ENCODE data around the gene C17orf100.

C17orf100 gene

DNA sequence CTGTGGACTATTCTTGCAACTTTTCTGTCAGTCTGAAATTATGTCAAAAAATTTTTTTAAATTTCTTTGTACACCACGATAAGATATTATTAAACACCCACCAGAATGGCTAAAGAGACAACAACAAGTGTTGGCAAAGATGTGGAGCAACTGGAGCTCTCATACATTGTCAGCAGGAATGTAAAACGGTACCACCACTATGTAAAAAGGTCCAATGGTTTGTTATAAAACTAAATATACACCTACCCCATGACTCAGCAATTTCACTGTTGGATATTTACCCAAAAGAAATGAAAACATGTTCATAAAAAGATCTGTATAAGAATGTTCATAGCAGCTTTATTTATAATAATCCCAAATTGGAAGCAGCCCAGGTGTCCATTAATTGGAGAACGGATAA lies 18.3 kb upstream of the C17orf100 start:
- H2BK5ac ChIP-seq (ENCODE audit: low read depth, low read length, poor library complexity, severe bottlenecking), result no peak overlapping the region
- H2BK12ac ChIP-seq (ENCODE audit: low read length in 2 of 2), result no peak overlapping the region
- peaks cover 6% of the 10 kb centered on the region for H3K9me3 ChIP-seq (ENCODE audit: control insufficient read depth, low read length)
- no peak overlapping the region for H3K4ac ChIP-seq (ENCODE audit: low read depth in 1 of 2, low read length in 2 of 2)
- H3K4me1 ChIP-seq (ENCODE audit: control insufficient read depth, insufficient read depth, low read depth, low read length), result peaks cover 14% of the 10 kb centered on the region
- H4K8ac ChIP-seq (ENCODE audit: low read length), result no peak overlapping the region
- no peak overlapping the region for H3K9ac ChIP-seq (ENCODE audit: low read length)
- WGBS, result 100% methylated on average over 1 of the region's 3 CpGs
- H2AFZ ChIP-seq (ENCODE audit: low read depth, low read length), result no peak overlapping the region
- H2BK15ac ChIP-seq (ENCODE audit: low read depth, poor library complexity, severe bottlenecking), result no peak overlapping the region
- no peak overlapping the region for H4K91ac ChIP-seq (ENCODE audit: low read length)
- H2BK120ac ChIP-seq (ENCODE audit: low read depth, low read length), result no peak overlapping the region
- peaks cover 42% of the 10 kb centered on the region for H3K79me1 ChIP-seq (replicated peaks; ENCODE audit: low read length, poor library complexity, severe bottlenecking)
- no peak overlapping the region for H3K4me2 ChIP-seq (ENCODE audit: low read length, poor library complexity, severe bottlenecking)
- H3K18ac ChIP-seq (ENCODE audit: low read depth in 1 of 2, low read length in 2 of 2), result no peak overlapping the region
- no peaks in the 10 kb centered on the region for H3K27me3 ChIP-seq (ENCODE audit: control insufficient read depth in 1 of 2, insufficient read depth in 1 of 2, low read length in 2 of 2)
- H3K36me3 ChIP-seq (ENCODE audit: control insufficient read depth in 1 of 2, insufficient read depth in 2 of 2, low read depth in 1 of 2, low read length in 2 of 2), result peaks cover 24 to 71% of the 10 kb centered on the region in 2 experiments
- H2AK5ac ChIP-seq (ENCODE audit: low read length, severe bottlenecking), result no peak overlapping the region
- DNase-seq, result no peak
- no peak overlapping the region for H3K14ac ChIP-seq (ENCODE audit: low read length in 2 of 2)
- H3K27ac ChIP-seq (ENCODE audit: low read length, poor library complexity, severe bottlenecking), result no peak overlapping the region
- H3K23ac ChIP-seq (ENCODE audit: low read length in 2 of 2), result no peak overlapping the region
- no peak overlapping the region for H3K4me3 ChIP-seq (ENCODE audit: insufficient read depth in 1 of 2, low read depth in 1 of 2, low read length in 2 of 2)

DNA sequence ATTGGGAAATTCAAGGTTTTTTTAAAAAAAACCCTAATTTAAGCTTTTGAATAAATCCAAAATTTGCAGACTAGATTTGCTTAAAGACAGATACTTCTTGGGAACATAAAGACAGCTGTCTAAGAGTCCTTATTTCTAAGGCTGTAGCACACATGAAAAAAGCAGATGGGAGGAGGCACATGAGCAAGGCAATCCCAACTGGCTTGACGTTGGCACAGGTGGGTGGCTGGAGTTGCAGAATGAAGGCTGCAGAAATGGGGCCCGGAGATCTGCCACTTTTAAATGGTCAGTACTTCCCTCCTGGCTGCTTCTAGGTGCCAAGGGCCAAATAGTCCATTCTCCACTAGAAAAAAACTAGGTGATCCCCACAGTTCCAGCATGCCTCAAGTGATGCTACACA lies 15.5 kb upstream of the C17orf100 start:
- WGBS, result 95% methylated on average over 2 of the region's 2 CpGs
- Histone ChIP-seq H3K23ac (ENCODE audit: low read length in 2 of 2) (no peak overlapping the region), H3K27me3 (ENCODE audit: control insufficient read depth in 1 of 2, insufficient read depth in 1 of 2, low read length in 2 of 2) (no peaks in the 10 kb centered on the region), H2BK120ac (ENCODE audit: low read depth, low read length) (no peak overlapping the region), H2AK5ac (ENCODE audit: low read length, severe bottlenecking) (no peak overlapping the region), H2BK5ac (ENCODE audit: low read depth, low read length, poor library complexity, severe bottlenecking) (no peak overlapping the region), H3K4me1 (ENCODE audit: control insufficient read depth, insufficient read depth, low read depth, low read length) (peaks cover 27% of the 10 kb centered on the region), H3K4me2 (ENCODE audit: low read length, poor library complexity, severe bottlenecking) (no peak overlapping the region), H3K9ac (ENCODE audit: low read length) (no peak overlapping the region), H2BK12ac (ENCODE audit: low read length in 2 of 2) (no peak overlapping the region), H3K36me3 (ENCODE audit: control insufficient read depth in 1 of 2, insufficient read depth in 2 of 2, low read depth in 1 of 2, low read length in 2 of 2) (peaks cover 24 to 44% of the 10 kb centered on the region in 2 experiments), H2BK15ac (ENCODE audit: low read depth, poor library complexity, severe bottlenecking) (no peak overlapping the region), H3K18ac (ENCODE audit: low read depth in 1 of 2, low read length in 2 of 2) (no peak overlapping the region), H3K79me1 (replicated peaks; ENCODE audit: low read length, poor library complexity, severe bottlenecking) (peaks cover 45% of the 10 kb centered on the region), H4K8ac (ENCODE audit: low read length) (no peak overlapping the region), H3K9me3 (ENCODE audit: control insufficient read depth, low read length) (peaks cover 6% of the 10 kb centered on the region), H3K27ac (ENCODE audit: low read length, poor library complexity, severe bottlenecking) (no peak overlapping the region), H2AFZ (ENCODE audit: low read depth, low read length) (no peak overlapping the region), H3K14ac (ENCODE audit: low read length in 2 of 2) (no peak overlapping the region), H3K4ac (ENCODE audit: low read depth in 1 of 2, low read length in 2 of 2) (no peak overlapping the region), H3K4me3 (ENCODE audit: insufficient read depth in 1 of 2, low read depth in 1 of 2, low read length in 2 of 2) (no peak overlapping the region), H4K91ac (ENCODE audit: low read length) (no peak overlapping the region)
- DNase-seq, result no peak

DNA sequence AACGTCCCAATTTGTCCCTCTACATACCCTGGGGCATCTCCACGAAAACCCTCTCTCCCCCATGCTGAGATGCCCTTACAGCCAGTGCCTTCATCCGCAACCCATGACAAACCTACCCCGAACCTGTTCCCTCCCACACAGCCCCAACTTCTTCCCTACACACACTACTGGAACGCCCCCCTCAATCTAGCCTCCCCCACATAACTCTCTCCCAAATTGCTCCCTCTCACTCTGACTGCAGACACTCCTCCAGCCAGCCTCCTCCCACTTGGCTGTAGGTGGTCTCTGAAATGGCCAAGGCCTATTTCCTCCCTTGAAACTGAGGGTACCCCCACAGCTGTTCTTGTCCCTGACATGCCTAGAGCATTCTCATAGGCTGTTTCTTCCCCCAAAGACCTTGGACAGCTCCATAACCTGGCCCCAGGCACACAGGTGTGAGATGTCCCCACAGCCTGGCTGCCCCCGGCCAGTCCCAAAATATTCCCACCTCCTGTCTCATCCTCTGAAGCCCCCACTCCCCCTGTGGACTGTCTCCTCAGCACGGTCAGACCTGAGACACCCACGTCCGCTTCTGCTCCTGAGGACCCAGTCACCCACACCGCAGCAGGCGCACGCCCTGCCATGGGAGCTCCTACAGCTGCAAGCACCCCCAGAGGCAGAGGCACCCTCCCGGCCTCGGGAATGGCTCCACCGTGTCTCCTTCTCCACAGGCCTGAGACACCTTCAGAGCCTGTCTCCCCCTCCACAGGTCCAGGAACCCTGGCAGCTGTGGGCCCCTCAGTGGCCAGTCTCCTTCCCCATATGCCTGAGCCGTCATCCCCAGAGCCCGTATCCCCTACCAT lies 14.7 kb upstream of the C17orf100 start:
- Histone ChIP-seq H3K14ac (ENCODE audit: low read length in 2 of 2) (no peak overlapping the region), H3K27me3 (ENCODE audit: control insufficient read depth in 1 of 2, insufficient read depth in 1 of 2, low read length in 2 of 2) (no peaks in the 10 kb centered on the region), H3K79me1 (replicated peaks; ENCODE audit: low read length, poor library complexity, severe bottlenecking) (peaks cover 42% of the 10 kb centered on the region), H2AFZ (ENCODE audit: low read depth, low read length) (no peak overlapping the region), H2BK5ac (ENCODE audit: low read depth, low read length, poor library complexity, severe bottlenecking) (no peak overlapping the region), H2AK5ac (ENCODE audit: low read length, severe bottlenecking) (no peak overlapping the region), H3K4me1 (ENCODE audit: control insufficient read depth, insufficient read depth, low read depth, low read length) (peaks cover 27% of the 10 kb centered on the region), H3K4me3 (ENCODE audit: insufficient read depth in 1 of 2, low read depth in 1 of 2, low read length in 2 of 2) (no peak overlapping the region), H2BK12ac (ENCODE audit: low read length in 2 of 2) (no peak overlapping the region), H3K9ac (ENCODE audit: low read length) (no peak overlapping the region), H4K91ac (ENCODE audit: low read length) (no peak overlapping the region), H3K27ac (ENCODE audit: low read length, poor library complexity, severe bottlenecking) (no peak overlapping the region), H3K18ac (ENCODE audit: low read depth in 1 of 2, low read length in 2 of 2) (no peak overlapping the region), H3K9me3 (ENCODE audit: control insufficient read depth, low read length) (peaks cover 6% of the 10 kb centered on the region), H3K36me3 (ENCODE audit: control insufficient read depth in 1 of 2, insufficient read depth in 2 of 2, low read depth in 1 of 2, low read length in 2 of 2) (peaks cover 24 to 37% of the 10 kb centered on the region in 2 experiments), H3K4ac (ENCODE audit: low read depth in 1 of 2, low read length in 2 of 2) (no peak overlapping the region), H3K23ac (ENCODE audit: low read length in 2 of 2) (peak overlapping the region in 1 of 2 experiments; percentile 48), H3K4me2 (ENCODE audit: low read length, poor library complexity, severe bottlenecking) (no peak overlapping the region), H2BK15ac (ENCODE audit: low read depth, poor library complexity, severe bottlenecking) (no peak overlapping the region), H2BK120ac (ENCODE audit: low read depth, low read length) (no peak overlapping the region), H4K8ac (ENCODE audit: low read length) (no peak overlapping the region)
- no peak for DNase-seq
- WGBS, result 96% methylated on average over 17 of the region's 17 CpGs

DNA sequence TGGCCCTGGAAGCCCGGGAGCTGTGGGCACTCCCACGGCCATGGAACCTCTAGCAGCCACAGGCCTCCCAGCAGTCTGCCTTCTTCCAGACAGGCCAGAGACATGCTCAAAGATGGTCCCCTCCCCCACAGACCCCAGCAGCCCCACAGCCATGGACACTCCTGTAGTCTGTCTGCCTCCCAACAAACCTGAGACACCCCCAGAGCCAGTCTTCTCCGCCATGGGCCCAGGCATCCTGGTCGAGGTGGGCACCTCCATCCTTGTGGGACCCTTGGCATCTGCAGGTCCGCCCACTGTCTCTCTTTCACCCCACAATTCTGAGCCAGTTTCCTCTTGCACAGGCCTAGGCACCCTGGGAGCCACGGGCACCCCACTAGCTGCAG lies 14.1 kb upstream of the C17orf100 start:
- Histone ChIP-seq H2BK15ac (ENCODE audit: low read depth, poor library complexity, severe bottlenecking) (no peak overlapping the region), H2AFZ (ENCODE audit: low read depth, low read length) (no peak overlapping the region), H3K4me2 (ENCODE audit: low read length, poor library complexity, severe bottlenecking) (no peak overlapping the region), H2BK5ac (ENCODE audit: low read depth, low read length, poor library complexity, severe bottlenecking) (no peak overlapping the region), H4K91ac (ENCODE audit: low read length) (no peak overlapping the region), H3K4me1 (ENCODE audit: control insufficient read depth, insufficient read depth, low read depth, low read length) (peaks cover 27% of the 10 kb centered on the region), H4K8ac (ENCODE audit: low read length) (no peak overlapping the region), H3K23ac (ENCODE audit: low read length in 2 of 2) (peak overlapping the region in 1 of 2 experiments; percentile 48), H2AK5ac (ENCODE audit: low read length, severe bottlenecking) (no peak overlapping the region), H3K27me3 (ENCODE audit: control insufficient read depth in 1 of 2, insufficient read depth in 1 of 2, low read length in 2 of 2) (no peaks in the 10 kb centered on the region), H2BK120ac (ENCODE audit: low read depth, low read length) (no peak overlapping the region), H3K9ac (ENCODE audit: low read length) (no peak overlapping the region), H3K36me3 (ENCODE audit: control insufficient read depth in 1 of 2, insufficient read depth in 2 of 2, low read depth in 1 of 2, low read length in 2 of 2) (peaks cover 21 to 35% of the 10 kb centered on the region in 2 experiments), H2BK12ac (ENCODE audit: low read length in 2 of 2) (no peak overlapping the region), H3K4me3 (ENCODE audit: insufficient read depth in 1 of 2, low read depth in 1 of 2, low read length in 2 of 2) (no peak overlapping the region), H3K79me1 (replicated peaks; ENCODE audit: low read length, poor library complexity, severe bottlenecking) (peaks cover 39% of the 10 kb centered on the region), H3K4ac (ENCODE audit: low read depth in 1 of 2, low read length in 2 of 2) (no peak overlapping the region), H3K14ac (ENCODE audit: low read length in 2 of 2) (no peak overlapping the region), H3K18ac (ENCODE audit: low read depth in 1 of 2, low read length in 2 of 2) (no peak overlapping the region), H3K27ac (ENCODE audit: low read length, poor library complexity, severe bottlenecking) (no peak overlapping the region), H3K9me3 (ENCODE audit: control insufficient read depth, low read length) (peaks cover 6% of the 10 kb centered on the region)
- no peak for DNase-seq
- WGBS, result 98% methylated on average over 6 of the region's 6 CpGs
